KOPT-K1 (cell line): ENCODE measurements around the gene ANKRD44.

Experiments
- H3K27ac ChIP-seq: fragments of 200-600 bp; sonication (generic); 2 replicates; pipeline ENCODE4 v1.5.1; 2016; ENCODE audit warnings: antibody characterized with exemption, mild to moderate bottlenecking, low read depth, low read length; ENCODE audit not compliant: poor library complexity, severe bottlenecking
- H3K36me3 ChIP-seq: fragments of 200-600 bp; sonication (generic); 2 replicates; pipeline ENCODE4 v1.5.1; 2017; ENCODE audit warnings: antibody characterized with exemption, mild to moderate bottlenecking, low read length, moderate library complexity; ENCODE audit not compliant: insufficient read depth
- H3K9me3 ChIP-seq: fragments of 200-600 bp; sonication (generic); 2 replicates; pipeline ENCODE4 v1.5.1; 2017; ENCODE audit warnings: antibody characterized with exemption, low read length, mild to moderate bottlenecking; ENCODE audit not compliant: insufficient read depth, poor library complexity, severe bottlenecking

ANKRD44 gene

DNA sequence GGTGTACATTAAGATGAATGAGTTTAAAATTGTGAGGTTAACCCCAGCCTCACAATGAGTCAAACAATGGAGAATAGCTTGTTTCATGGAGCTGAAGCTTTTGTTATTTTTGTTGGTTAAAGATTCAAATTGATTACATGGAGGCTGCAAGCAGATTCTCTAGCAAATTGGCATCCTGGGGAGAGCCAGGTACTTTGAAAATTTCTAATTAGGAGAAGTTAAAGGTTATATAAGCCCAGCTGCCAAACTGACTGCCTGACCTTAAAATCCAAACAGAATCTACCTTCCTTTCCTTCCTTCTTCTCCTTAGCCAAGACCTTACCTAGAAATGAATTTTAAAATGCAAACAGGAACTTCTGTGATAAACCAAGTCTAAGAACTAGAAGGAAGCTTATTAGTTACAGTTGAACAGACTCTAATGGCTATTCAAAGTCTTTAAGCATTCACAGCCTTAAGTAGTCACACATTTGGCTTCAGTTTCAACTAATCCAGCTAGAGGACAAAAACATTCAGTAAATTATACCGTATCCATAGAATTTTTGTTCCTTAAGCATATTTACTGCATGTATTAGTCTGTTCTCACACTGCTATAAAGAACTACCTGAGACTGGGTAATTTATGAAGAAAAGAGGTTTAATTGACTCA, 352.6 kb downstream of the ANKRD44 start:
- Histone ChIP-seq H3K9me3 (no peaks in the 10 kb centered on the region), H3K27ac (no peak overlapping the region), H3K36me3 (no peaks in the 10 kb centered on the region)

GRCh38 chr2:196957442-196957841, 353.1 kb downstream of the ANKRD44 start:
- H3K27ac ChIP-seq = no peak overlapping the region
- no peaks in the 10 kb centered on the region for H3K9me3 ChIP-seq
- no peaks in the 10 kb centered on the region for H3K36me3 ChIP-seq

DNA sequence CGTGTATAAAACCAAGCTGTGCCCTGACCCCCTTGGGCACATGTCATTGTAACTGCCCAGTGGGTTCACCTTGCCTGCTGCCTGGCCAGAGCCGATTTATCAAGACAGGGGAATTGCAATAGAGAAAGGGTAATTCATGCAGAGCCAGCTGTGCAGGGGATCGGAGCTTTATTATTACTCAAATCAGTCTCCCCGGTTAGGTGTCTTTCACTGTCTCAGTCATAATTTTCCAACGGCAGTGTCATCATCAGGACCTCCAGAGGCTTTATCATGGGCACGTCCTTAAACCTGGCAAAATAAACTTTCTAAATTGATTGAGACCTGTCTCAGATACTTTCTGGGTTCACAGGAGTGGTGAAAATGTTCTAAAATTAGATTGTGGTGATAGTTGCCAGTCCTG, 354.5 kb downstream of the ANKRD44 start:
- Histone ChIP-seq H3K27ac (no peak overlapping the region), H3K9me3 (no peaks in the 10 kb centered on the region), H3K36me3 (no peaks in the 10 kb centered on the region)

DNA sequence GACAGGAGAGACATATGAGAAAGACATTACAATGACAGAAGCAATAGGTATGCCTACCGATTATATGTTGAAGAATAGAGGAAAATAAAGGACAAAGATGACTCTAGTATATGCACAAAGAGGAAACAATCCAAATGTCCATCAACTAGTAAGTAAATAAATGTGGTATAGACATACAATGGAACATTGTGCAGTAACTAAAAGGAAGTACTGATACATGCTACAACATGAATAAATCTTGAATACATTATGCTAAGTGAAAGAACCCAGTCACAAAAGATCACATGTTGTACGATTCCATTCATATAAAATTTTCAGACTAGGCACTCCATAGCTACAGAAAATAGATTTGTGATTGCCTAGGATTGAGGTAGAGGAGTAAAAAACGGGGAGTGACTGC, 355.5 kb downstream of the ANKRD44 start:
- Histone ChIP-seq H3K9me3 (no peaks in the 10 kb centered on the region), H3K36me3 (no peaks in the 10 kb centered on the region), H3K27ac (no peak overlapping the region)

GRCh38 chr2:196954001-196954400, 356.6 kb downstream of the ANKRD44 start:
- Histone ChIP-seq H3K27ac (no peak overlapping the region), H3K9me3 (no peaks in the 10 kb centered on the region), H3K36me3 (no peaks in the 10 kb centered on the region)

GRCh38 chr2:196952936-196953335, 357.6 kb downstream of the ANKRD44 start:
- no peaks in the 10 kb centered on the region for H3K9me3 ChIP-seq
- H3K36me3 ChIP-seq = no peaks in the 10 kb centered on the region
- H3K27ac ChIP-seq = no peak overlapping the region

DNA sequence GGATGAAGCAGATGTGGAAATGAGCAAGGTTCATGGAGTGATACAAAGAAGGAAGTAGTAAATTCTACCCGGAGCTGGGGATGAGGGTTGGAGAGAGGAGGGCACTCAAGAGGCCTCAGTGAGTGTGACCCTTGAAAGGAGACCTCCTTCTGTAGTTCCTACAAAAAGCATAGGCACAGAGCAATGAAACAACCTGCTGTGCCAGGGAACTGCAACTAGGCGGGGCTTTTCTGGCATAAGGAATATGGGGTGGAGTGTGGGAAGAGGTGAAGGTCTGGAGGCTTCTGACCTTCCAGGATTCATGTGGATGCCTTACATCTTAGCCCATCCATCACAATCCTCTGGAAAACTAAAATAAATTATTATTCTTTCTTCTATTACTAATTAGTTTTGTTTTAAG, 358.6 kb downstream of the ANKRD44 start:
- Histone ChIP-seq H3K27ac (no peak overlapping the region), H3K9me3 (no peaks in the 10 kb centered on the region), H3K36me3 (no peaks in the 10 kb centered on the region)

- Histone ChIP-seq H3K36me3 (no peaks in the 10 kb centered on the region), H3K27ac (no peak overlapping the region), H3K9me3 (no peaks in the 10 kb centered on the region)
These were observed 361.5 kb downstream of the ANKRD44 start for GRCh38 chr2:196949116-196949515.

- Histone ChIP-seq H3K27ac (no peak overlapping the region), H3K36me3 (no peaks in the 10 kb centered on the region)
These were observed 366.0 kb downstream of the ANKRD44 start for GRCh38 chr2:196944570-196944969.

GRCh38 chr2:196941398-196942078, 369.0 kb downstream of the ANKRD44 start:
- H3K27ac ChIP-seq = no peak overlapping the region
- H3K36me3 ChIP-seq = no peaks in the 10 kb centered on the region
- H3K9me3 ChIP-seq = no peaks in the 10 kb centered on the region

More at GRCh38 chr2:196944570-196944969, 366.0 kb downstream of the ANKRD44 start:
- no peaks in the 10 kb centered on the region for H3K9me3 ChIP-seq

DNA sequence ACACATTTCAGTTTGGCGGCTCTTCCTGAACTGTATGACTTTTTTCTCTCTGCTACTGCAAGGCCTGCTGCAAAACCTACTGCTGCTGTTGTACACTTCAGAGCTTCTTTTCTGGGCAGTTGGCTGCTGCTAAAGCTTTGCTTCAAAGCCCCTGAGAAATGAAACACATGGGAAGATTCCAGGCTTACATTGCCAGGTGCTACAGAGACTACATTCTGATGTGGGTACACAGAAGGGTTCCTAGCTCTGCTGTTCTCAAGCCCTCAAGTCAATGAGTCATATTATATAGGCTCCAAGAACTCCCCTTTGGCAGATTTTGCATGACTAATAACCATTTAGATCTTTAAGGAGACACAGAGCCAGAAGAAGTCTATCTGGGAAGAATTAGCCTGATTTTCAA, 371.2 kb downstream of the ANKRD44 start:
- Histone ChIP-seq H3K27ac (no peak overlapping the region), H3K36me3 (no peaks in the 10 kb centered on the region), H3K9me3 (no peaks in the 10 kb centered on the region)
